H9 (cell line): ENCODE data around the gene DCST1. TPM values are rescaled to one million over a fixed set of nuclear protein-coding genes. Genes with fewer than 3 reads are reported as not detected.
A peak's percentile ranks its signal among the peaks of the same experiment; 100 is the strongest.

Source experiments
- DNase-seq: peaks from one replicate; pipeline ENCODE4 v3.0.0-alpha.2; 2017
- H2AFZ ChIP-seq: one replicate; pipeline ENCODE4 v1.6.1; 2013; ENCODE audit warnings: mild to moderate bottlenecking, low read length, control low read depth, moderate library complexity
- H2AK5ac ChIP-seq: 2 replicates; pipeline ENCODE4 v1.6.1; 2013; ENCODE audit warnings: low read length, control low read depth, mixed read lengths; ENCODE audit not compliant: insufficient read length
- H2BK120ac ChIP-seq: one replicate; pipeline ENCODE4 v1.6.1; 2013; ENCODE audit warnings: low read depth, mild to moderate bottlenecking, low read length, control low read depth, inconsistent platforms; ENCODE audit not compliant: poor library complexity, severe bottlenecking
- H2BK12ac ChIP-seq: 2 replicates; pipeline ENCODE4 v1.6.1; 2013; ENCODE audit warnings: low read length, control low read depth, mixed read lengths, low read depth; ENCODE audit not compliant: insufficient read length
- H2BK15ac ChIP-seq: 2 replicates; pipeline ENCODE4 v1.6.1; 2013; ENCODE audit warnings: low read depth, low read length, control low read depth
- H2BK20ac ChIP-seq: one replicate; pipeline ENCODE4 v1.6.1; 2013; ENCODE audit warnings: low read depth, mild to moderate bottlenecking, low read length, control low read depth, inconsistent platforms; ENCODE audit not compliant: poor library complexity, severe bottlenecking
- H2BK5ac ChIP-seq: 2 replicates; pipeline ENCODE4 v1.6.1; 2013; ENCODE audit warnings: low read length, control low read depth, mixed read lengths; ENCODE audit not compliant: insufficient read length
- H3K14ac ChIP-seq: 2 replicates; pipeline ENCODE4 v1.6.1; 2013; ENCODE audit warnings: low read length, control low read depth; ENCODE audit not compliant: insufficient read depth
- H3K18ac ChIP-seq: 2 replicates; pipeline ENCODE4 v1.6.1; 2013; ENCODE audit warnings: low read depth, mild to moderate bottlenecking, mixed read lengths, low read length, control low read depth; ENCODE audit not compliant: insufficient read length
- H3K23ac ChIP-seq: 2 replicates; pipeline ENCODE4 v1.6.1; 2013; ENCODE audit warnings: low read length, control low read depth, mixed read lengths, low read depth; ENCODE audit not compliant: insufficient read length
- H3K23me2 ChIP-seq: 2 replicates; pipeline ENCODE4 v1.6.1; 2013; ENCODE audit warnings: low read depth, mild to moderate bottlenecking, mixed read lengths, low read length, control low read depth; ENCODE audit not compliant: insufficient read length, poor library complexity, severe bottlenecking
- H3K27ac ChIP-seq: 2 replicates; pipeline ENCODE4 v1.5.1; 2013; ENCODE audit warnings: low read length, control low read depth, mixed read lengths, low read depth; ENCODE audit not compliant: insufficient read length
- H3K27me3 ChIP-seq: 2 replicates; pipeline ENCODE4 v1.6.1; 2013; ENCODE audit warnings: low read length, control low read depth, inconsistent platforms; ENCODE audit not compliant: insufficient read depth
- H3K4ac ChIP-seq: 2 replicates; pipeline ENCODE4 v1.6.1; 2013; ENCODE audit warnings: low read depth, mild to moderate bottlenecking, control low read depth, inconsistent platforms, low read length, moderate library complexity
- H3K4me1 ChIP-seq: 2 replicates; pipeline ENCODE4 v1.6.1; 2013; ENCODE audit warnings: low read length, control low read depth, inconsistent platforms; ENCODE audit not compliant: insufficient read depth
- H3K4me2 ChIP-seq: 2 replicates; pipeline ENCODE4 v1.6.1; 2013; ENCODE audit warnings: low read length, control low read depth, mixed read lengths; ENCODE audit not compliant: insufficient read length, insufficient read depth
- H3K56ac ChIP-seq: 2 replicates; pipeline ENCODE4 v1.6.1; 2013; ENCODE audit warnings: low read depth, mild to moderate bottlenecking, mixed read lengths, low read length, control low read depth; ENCODE audit not compliant: insufficient read length
- H3K79me1 ChIP-seq: 2 replicates; pipeline ENCODE4 v1.6.1; 2013; ENCODE audit warnings: low read depth, mild to moderate bottlenecking, moderate library complexity, low read length, control low read depth, inconsistent platforms; ENCODE audit not compliant: insufficient read depth, poor library complexity, severe bottlenecking
- H3K79me2 ChIP-seq: 2 replicates; pipeline ENCODE4 v1.6.1; 2013; ENCODE audit warnings: low read length, control low read depth, inconsistent platforms; ENCODE audit not compliant: insufficient read depth
- H3K9ac ChIP-seq: 2 replicates; pipeline ENCODE4 v1.6.1; 2013; ENCODE audit warnings: low read length, control low read depth, mixed read lengths; ENCODE audit not compliant: insufficient read length; ENCODE audit errors: extremely low read depth
- H3K9me3 ChIP-seq: one replicate; pipeline ENCODE4 v1.6.1; 2013; ENCODE audit warnings: low read depth, low read length, inconsistent platforms; ENCODE audit not compliant: control insufficient read depth
- H3T11ph ChIP-seq: one replicate; pipeline ENCODE4 v1.6.1; 2013; ENCODE audit warnings: mild to moderate bottlenecking, low read length, control low read depth, inconsistent platforms
- H4K20me1 ChIP-seq: one replicate; pipeline ENCODE4 v1.6.1; 2013; ENCODE audit not compliant: control insufficient read depth, insufficient read length, insufficient read depth
- H4K5ac ChIP-seq: 2 replicates; pipeline ENCODE4 v1.6.1; 2013; ENCODE audit warnings: low read depth, mild to moderate bottlenecking, mixed read lengths, low read length, control low read depth; ENCODE audit not compliant: insufficient read length
- H4K8ac ChIP-seq: replicated peaks from 2 replicates; pipeline ENCODE4 v1.6.1; 2013; ENCODE audit warnings: low read length, control low read depth, mixed read lengths, low read depth; ENCODE audit not compliant: insufficient read length
- H4K91ac ChIP-seq: 2 replicates; pipeline ENCODE4 v1.6.1; 2013; ENCODE audit warnings: low read depth, mild to moderate bottlenecking, moderate library complexity, mixed read lengths, low read length, control low read depth; ENCODE audit not compliant: insufficient read length
- H3K27ac Mint-ChIP-seq, 3 experiments: 2 replicates in 2 of 3; 3 replicates in 1 of 3; pipeline ENCODE4 v1.8.0; 2020 to 2021; ENCODE audit warnings: mixed read lengths in 3 of 3, mild to moderate bottlenecking in 1 of 3, moderate library complexity in 1 of 3
- H3K27me3 Mint-ChIP-seq: 2 replicates; pipeline ENCODE4 v1.8.0; 2021; ENCODE audit warnings: low read depth, mild to moderate bottlenecking, moderate library complexity, mixed read lengths
- H3K36me3 Mint-ChIP-seq, 3 experiments: 2 replicates in 2 of 3; 3 replicates in 1 of 3; pipeline ENCODE4 v1.8.0; 2020 to 2021; ENCODE audit warnings: low read depth in 3 of 3, mixed read lengths in 3 of 3; ENCODE audit not compliant: insufficient read depth in 1 of 3
- H3K4me1 Mint-ChIP-seq, 2 experiments: 2 replicates each; pipeline ENCODE4 v1.8.0; 2020; ENCODE audit warnings: mixed read lengths in 2 of 2
- H3K4me3 Mint-ChIP-seq, 2 experiments: 2 replicates in 1 of 2; 3 replicates in 1 of 2; pipeline ENCODE4 v1.8.0; 2020 to 2021; ENCODE audit warnings: mild to moderate bottlenecking in 2 of 2, mixed read lengths in 2 of 2, moderate library complexity in 1 of 2
- H3K9me3 Mint-ChIP-seq, 2 experiments: 2 replicates in 1 of 2; 3 replicates in 1 of 2; pipeline ENCODE4 v1.8.0; 2020; ENCODE audit warnings: mild to moderate bottlenecking in 2 of 2, mixed read lengths in 2 of 2, moderate library complexity in 1 of 2
- WGBS: extraction: QIAGEN DNeasy Blood & Tissue Kit; methylation state at CpG from one replicate; pipeline ENCODE4 v1.1.7; 2013; ENCODE audit warnings: missing lambda C conversion rate, low lambda C conversion rate, mixed read lengths; ENCODE audit not compliant: insufficient read length; ENCODE audit errors: extremely low coverage; 5-methylcytosine and 5-hydroxymethylcytosine counted together
- total RNA-seq: library from RNA; stranded (reverse); gene quantifications from 2 replicates; pipeline ENCODE4 v1.2.1, GENCODE V29; 2021
- TF ChIP-seq, protein P1 (sequence below): fragments of 200-600 bp; sonication (generic); conservative IDR thresholded peaks from 3 replicates; pipeline ENCODE4 v1.8.0; 2021; ENCODE audit warnings: antibody characterized with exemption, mild to moderate bottlenecking

Gene DCST1
- total RNA-seq, 1 experiment from 2014 or later: not detected

- H4K8ac ChIP-seq: no peak overlapping the region
Measured at GRCh38 chr1:155044365-155044764, 10.7 kb downstream of the DCST1 start.

More at GRCh38 chr1:155044365-155044764, 10.7 kb downstream of the DCST1 start:
- Histone ChIP-seq H3T11ph (no peak overlapping the region), H2BK120ac (no peak overlapping the region), H3K9ac (no peak overlapping the region), H3K56ac (no peak overlapping the region), H3K79me2 (no peaks in the 10 kb centered on the region), H3K9me3 (no peaks in the 10 kb centered on the region), H4K20me1 (peaks cover 2% of the 10 kb centered on the region), H3K4ac (no peak overlapping the region), H3K79me1 (no peaks in the 10 kb centered on the region), H2AK5ac (no peak overlapping the region), H3K27ac (no peak overlapping the region), H3K18ac (no peak overlapping the region), H2BK5ac (no peak overlapping the region), H3K23me2 (no peaks in the 10 kb centered on the region), H2BK20ac (no peak overlapping the region), H3K4me1 (no peaks in the 10 kb centered on the region; the same call in 1 of the 2 replicates), H4K91ac (no peak overlapping the region), H2BK12ac (no peak overlapping the region), H2BK15ac (no peak overlapping the region), H4K5ac (no peak overlapping the region), H2AFZ (no peak overlapping the region), H3K23ac (no peak overlapping the region), H3K27me3 (no peaks in the 10 kb centered on the region), H3K4me2 (no peak overlapping the region), H3K14ac (no peak overlapping the region)
- H3K4me1 Mint-ChIP-seq: peaks cover 15 to 40% of the 10 kb centered on the region in 2 experiments
- WGBS: no CpG with 5 or more reads among the region's 6 CpGs
- H3K27me3 Mint-ChIP-seq: peaks cover 15% of the 10 kb centered on the region
- H3K4me3 Mint-ChIP-seq: peak overlapping the region in 1 of 2 experiments; percentile 56; a peak in 2 of 5 replicates
- no peaks in the 10 kb centered on the region; a peak in 1 of 5 replicates for H3K9me3 Mint-ChIP-seq
- H3K36me3 Mint-ChIP-seq: no peaks in the 10 kb centered on the region; a peak in 2 of 7 replicates
- TF ChIP-seq, protein P1, sequence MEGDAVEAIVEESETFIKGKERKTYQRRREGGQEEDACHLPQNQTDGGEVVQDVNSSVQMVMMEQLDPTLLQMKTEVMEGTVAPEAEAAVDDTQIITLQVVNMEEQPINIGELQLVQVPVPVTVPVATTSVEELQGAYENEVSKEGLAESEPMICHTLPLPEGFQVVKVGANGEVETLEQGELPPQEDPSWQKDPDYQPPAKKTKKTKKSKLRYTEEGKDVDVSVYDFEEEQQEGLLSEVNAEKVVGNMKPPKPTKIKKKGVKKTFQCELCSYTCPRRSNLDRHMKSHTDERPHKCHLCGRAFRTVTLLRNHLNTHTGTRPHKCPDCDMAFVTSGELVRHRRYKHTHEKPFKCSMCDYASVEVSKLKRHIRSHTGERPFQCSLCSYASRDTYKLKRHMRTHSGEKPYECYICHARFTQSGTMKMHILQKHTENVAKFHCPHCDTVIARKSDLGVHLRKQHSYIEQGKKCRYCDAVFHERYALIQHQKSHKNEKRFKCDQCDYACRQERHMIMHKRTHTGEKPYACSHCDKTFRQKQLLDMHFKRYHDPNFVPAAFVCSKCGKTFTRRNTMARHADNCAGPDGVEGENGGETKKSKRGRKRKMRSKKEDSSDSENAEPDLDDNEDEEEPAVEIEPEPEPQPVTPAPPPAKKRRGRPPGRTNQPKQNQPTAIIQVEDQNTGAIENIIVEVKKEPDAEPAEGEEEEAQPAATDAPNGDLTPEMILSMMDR: no peak
- no peak for DNase-seq
- H3K27ac Mint-ChIP-seq: peak overlapping the region in 1 of 3 experiments; percentile 71; a peak in 1 of 7 replicates
